ENCODE results near the gene ZNF708.
"Not testable (repeated sequence)": the region's sequence is repeated elsewhere in the genome, so short reads cannot be mapped to it uniquely, and the experiment has no call there.

Gene ZNF708

GRCh38 chr19:21312807-21313206, 16.4 kb downstream of the ZNF708 start:
- not testable (repeated sequence) for H3K4me1 Mint-ChIP-seq (ENCODE audit: low read depth); H3K27me3 Mint-ChIP-seq (ENCODE audit: low read depth); DNase-seq (ENCODE audit: low spot score); H3K27ac Mint-ChIP-seq; H3K4me3 Mint-ChIP-seq
- Mint-ChIP-seq H3K36me3 (ENCODE audit: low read depth) (peaks cover 82% of the 10 kb centered on the region), H3K9me3 (peaks cover 55% of the 10 kb centered on the region)

GRCh38 chr19:21308773-21309172, 20.4 kb downstream of the ZNF708 start:
- Mint-ChIP-seq H3K9me3 (peaks cover 58% of the 10 kb centered on the region), H3K27ac (no peak overlapping the region), H3K4me1 (ENCODE audit: low read depth) (no peaks in the 10 kb centered on the region), H3K27me3 (ENCODE audit: low read depth) (no peaks in the 10 kb centered on the region), H3K4me3 (no peak overlapping the region), H3K36me3 (ENCODE audit: low read depth) (peaks cover 86% of the 10 kb centered on the region)
- DNase-seq (ENCODE audit: low spot score), result no peak

- Mint-ChIP-seq H3K36me3 (ENCODE audit: low read depth) (peaks cover 80% of the 10 kb centered on the region), H3K9me3 (peaks cover 56% of the 10 kb centered on the region)
- DNase-seq (ENCODE audit: low spot score); H3K27ac Mint-ChIP-seq; H3K4me1 Mint-ChIP-seq (ENCODE audit: low read depth); H3K27me3 Mint-ChIP-seq (ENCODE audit: low read depth); H3K4me3 Mint-ChIP-seq: not testable (repeated sequence)
Measured at GRCh38 chr19:21306881-21307479, 22.2 kb downstream of the ZNF708 start.

- not testable (repeated sequence) for H3K27me3 Mint-ChIP-seq (ENCODE audit: low read depth); H3K4me3 Mint-ChIP-seq; H3K27ac Mint-ChIP-seq; H3K4me1 Mint-ChIP-seq (ENCODE audit: low read depth); DNase-seq (ENCODE audit: low spot score)
- Mint-ChIP-seq H3K9me3 (peaks cover 62% of the 10 kb centered on the region), H3K36me3 (ENCODE audit: low read depth) (peaks cover 62% of the 10 kb centered on the region)
Measured at GRCh38 chr19:21293768-21294167, 35.4 kb downstream of the ZNF708 start.

GRCh38 chr19:21269813-21270212, 59.4 kb downstream of the ZNF708 start:
- no peaks in the 10 kb centered on the region for H3K36me3 Mint-ChIP-seq (ENCODE audit: low read depth)
- peaks cover 62% of the 10 kb centered on the region for H3K9me3 Mint-ChIP-seq
- H3K27ac Mint-ChIP-seq, result no peak overlapping the region
- no peak overlapping the region for H3K4me3 Mint-ChIP-seq
- DNase-seq (ENCODE audit: low spot score), result no peak
- no peaks in the 10 kb centered on the region for H3K4me1 Mint-ChIP-seq (ENCODE audit: low read depth)
- no peaks in the 10 kb centered on the region for H3K27me3 Mint-ChIP-seq (ENCODE audit: low read depth)

GRCh38 chr19:21264891-21265290, 64.3 kb downstream of the ZNF708 start:
- H3K4me1 Mint-ChIP-seq (ENCODE audit: low read depth), result no peaks in the 10 kb centered on the region
- H3K4me3 Mint-ChIP-seq, result no peak overlapping the region
- no peak overlapping the region for H3K27ac Mint-ChIP-seq

GRCh38 chr19:21264416-21264815, 64.8 kb downstream of the ZNF708 start:
- H3K4me1 Mint-ChIP-seq (ENCODE audit: low read depth), result no peaks in the 10 kb centered on the region
- H3K4me3 Mint-ChIP-seq, result no peak overlapping the region
- peaks cover 44% of the 10 kb centered on the region for H3K9me3 Mint-ChIP-seq
- H3K27me3 Mint-ChIP-seq (ENCODE audit: low read depth), result no peaks in the 10 kb centered on the region
- H3K36me3 Mint-ChIP-seq (ENCODE audit: low read depth), result peaks cover 2% of the 10 kb centered on the region
- no peak overlapping the region for H3K27ac Mint-ChIP-seq
- no peak for DNase-seq (ENCODE audit: low spot score)

More at GRCh38 chr19:21264891-21265290, 64.3 kb downstream of the ZNF708 start:
- Mint-ChIP-seq H3K9me3 (peaks cover 48% of the 10 kb centered on the region), H3K27me3 (ENCODE audit: low read depth) (no peaks in the 10 kb centered on the region), H3K36me3 (ENCODE audit: low read depth) (peaks cover 2% of the 10 kb centered on the region)
- no peak for DNase-seq (ENCODE audit: low spot score)

GRCh38 chr19:21260848-21261381, 68.3 kb downstream of the ZNF708 start:
- DNase-seq (ENCODE audit: low spot score); H3K27ac Mint-ChIP-seq; H3K27me3 Mint-ChIP-seq (ENCODE audit: low read depth); H3K4me3 Mint-ChIP-seq; H3K4me1 Mint-ChIP-seq (ENCODE audit: low read depth); H3K36me3 Mint-ChIP-seq (ENCODE audit: low read depth): not testable (repeated sequence)
- peaks cover 47% of the 10 kb centered on the region for H3K9me3 Mint-ChIP-seq

GRCh38 chr19:21260164-21260847, 68.9 kb downstream of the ZNF708 start:
- H3K27ac Mint-ChIP-seq, result no peak overlapping the region
- no peaks in the 10 kb centered on the region for H3K4me1 Mint-ChIP-seq (ENCODE audit: low read depth)
- H3K4me3 Mint-ChIP-seq, result no peak overlapping the region
- no peak for DNase-seq (ENCODE audit: low spot score)
- H3K9me3 Mint-ChIP-seq, result peaks cover 46% of the 10 kb centered on the region
- no peaks in the 10 kb centered on the region for H3K27me3 Mint-ChIP-seq (ENCODE audit: low read depth)
- peaks cover 2% of the 10 kb centered on the region for H3K36me3 Mint-ChIP-seq (ENCODE audit: low read depth)

- not testable (repeated sequence) for H3K4me3 Mint-ChIP-seq; H3K27me3 Mint-ChIP-seq (ENCODE audit: low read depth); H3K27ac Mint-ChIP-seq; H3K4me1 Mint-ChIP-seq (ENCODE audit: low read depth); H3K36me3 Mint-ChIP-seq (ENCODE audit: low read depth); DNase-seq (ENCODE audit: low spot score)
- H3K9me3 Mint-ChIP-seq, result peaks cover 53% of the 10 kb centered on the region
Measured at GRCh38 chr19:21259421-21260124, 69.6 kb downstream of the ZNF708 start.

- H3K27ac Mint-ChIP-seq, result no peak overlapping the region
- H3K9me3 Mint-ChIP-seq, result peaks cover 51% of the 10 kb centered on the region
- H3K36me3 Mint-ChIP-seq (ENCODE audit: low read depth), result no peaks in the 10 kb centered on the region
- no peaks in the 10 kb centered on the region for H3K4me1 Mint-ChIP-seq (ENCODE audit: low read depth)
- H3K27me3 Mint-ChIP-seq (ENCODE audit: low read depth), result no peaks in the 10 kb centered on the region
- H3K4me3 Mint-ChIP-seq, result no peak overlapping the region
- DNase-seq (ENCODE audit: low spot score), result no peak
Measured at GRCh38 chr19:21256722-21257121, 72.5 kb downstream of the ZNF708 start.
